NCI-H2171 (cell line): ENCODE measurements around the gene CDH3.

Experiments used
- DNase-seq: peaks from one replicate; lab custom pipeline; 2025; lab: John Stamatoyannopoulos, UW

Gene CDH3

DNA sequence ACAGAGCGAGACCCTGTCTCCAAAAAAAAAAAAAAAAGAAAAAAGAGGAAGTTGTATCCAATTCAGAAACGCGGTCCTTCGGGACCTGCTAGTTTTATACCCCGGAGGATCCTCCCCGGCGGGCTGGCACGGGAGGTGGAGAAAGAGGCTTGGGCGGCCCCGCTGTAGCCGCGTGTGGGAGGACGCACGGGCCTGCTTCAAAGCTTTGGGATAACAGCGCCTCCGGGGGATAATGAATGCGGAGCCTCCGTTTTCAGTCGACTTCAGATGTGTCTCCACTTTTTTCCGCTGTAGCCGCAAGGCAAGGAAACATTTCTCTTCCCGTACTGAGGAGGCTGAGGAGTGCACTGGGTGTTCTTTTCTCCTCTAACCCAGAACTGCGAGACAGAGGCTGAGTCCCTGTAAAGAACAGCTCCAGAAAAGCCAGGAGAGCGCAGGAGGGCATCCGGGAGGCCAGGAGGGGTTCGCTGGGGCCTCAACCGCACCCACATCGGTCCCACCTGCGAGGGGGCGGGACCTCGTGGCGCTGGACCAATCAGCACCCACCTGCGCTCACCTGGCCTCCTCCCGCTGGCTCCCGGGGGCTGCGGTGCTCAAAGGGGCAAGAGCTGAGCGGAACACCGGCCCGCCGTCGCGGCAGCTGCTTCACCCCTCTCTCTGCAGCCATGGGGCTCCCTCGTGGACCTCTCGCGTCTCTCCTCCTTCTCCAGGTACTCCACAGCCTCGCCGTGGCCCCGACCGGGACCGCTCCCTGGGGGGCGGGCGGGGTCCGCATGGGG is at the start of gene CDH3:
CDH3 (plus strand) TSS at position 596 of the 779 bp plus-strand sequence; CDS start at position 666, 70 bp downstream.
- DNase-seq, result peak; percentile 77

DNA sequence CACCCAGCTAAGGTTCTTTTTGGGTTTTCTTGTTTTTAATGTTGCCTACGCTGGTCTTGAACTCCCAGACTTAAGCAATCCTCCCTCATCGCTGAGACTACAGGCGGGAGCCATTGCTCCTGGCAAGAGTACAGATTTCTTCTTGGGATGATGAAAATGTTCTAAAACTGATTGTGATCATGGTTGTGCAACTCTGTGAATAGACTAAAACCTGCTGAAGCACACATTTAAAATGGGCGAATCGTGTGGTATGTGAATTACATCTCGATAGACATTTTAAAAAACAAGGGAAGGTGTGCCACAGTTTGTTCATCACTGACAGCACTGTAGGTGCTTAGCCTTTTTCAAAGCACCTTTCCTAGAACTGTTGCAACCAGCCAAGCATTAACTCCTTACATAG is 48.8 kb upstream of the CDH3 start:
- no peak for DNase-seq

- DNase-seq, result no peak
Measured at GRCh38 chr16:68599586-68599985, 45.5 kb upstream of the CDH3 start.

- no peak for DNase-seq
Measured at GRCh38 chr16:68605746-68606145, 39.4 kb upstream of the CDH3 start.

DNA sequence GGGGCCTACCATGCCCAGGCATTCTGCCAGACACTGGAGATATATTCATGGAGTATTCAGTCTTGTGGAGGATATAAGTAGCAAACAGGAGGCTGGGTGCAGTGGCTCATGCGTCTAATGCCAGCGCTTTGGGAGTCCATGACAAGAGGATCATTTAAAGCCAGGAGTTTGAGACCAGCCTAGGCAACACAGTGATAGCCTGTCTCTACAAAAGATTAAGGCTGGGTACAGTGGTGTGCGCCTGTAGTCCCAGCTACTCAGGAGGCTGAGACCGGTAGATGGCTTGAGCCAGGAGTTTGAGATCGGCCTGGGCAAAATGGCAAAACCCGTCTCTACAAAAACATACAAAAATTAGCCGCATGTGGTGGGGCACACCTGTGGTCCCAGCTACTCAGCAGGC is 37.7 kb upstream of the CDH3 start:
- no peak for DNase-seq

DNA sequence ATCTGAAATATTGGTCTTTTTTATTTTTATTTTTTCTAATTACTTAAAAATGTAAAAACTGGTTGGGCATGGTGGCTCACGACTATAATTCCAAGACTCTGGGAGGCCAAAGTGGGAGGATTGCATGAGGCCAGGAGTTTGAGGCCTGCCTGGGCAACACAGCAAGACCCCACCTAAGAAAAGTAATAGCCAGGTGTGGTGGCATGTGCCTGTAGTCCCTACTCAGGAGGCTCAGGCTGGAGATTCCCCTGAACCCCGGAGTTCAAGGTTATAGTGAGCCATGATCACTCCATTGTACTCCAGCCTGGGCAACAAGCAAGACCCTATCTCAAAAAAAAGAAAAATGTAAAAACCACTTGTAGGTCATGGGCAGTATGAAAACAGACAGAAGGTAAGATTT is 36.8 kb upstream of the CDH3 start:
- no peak for DNase-seq

DNA sequence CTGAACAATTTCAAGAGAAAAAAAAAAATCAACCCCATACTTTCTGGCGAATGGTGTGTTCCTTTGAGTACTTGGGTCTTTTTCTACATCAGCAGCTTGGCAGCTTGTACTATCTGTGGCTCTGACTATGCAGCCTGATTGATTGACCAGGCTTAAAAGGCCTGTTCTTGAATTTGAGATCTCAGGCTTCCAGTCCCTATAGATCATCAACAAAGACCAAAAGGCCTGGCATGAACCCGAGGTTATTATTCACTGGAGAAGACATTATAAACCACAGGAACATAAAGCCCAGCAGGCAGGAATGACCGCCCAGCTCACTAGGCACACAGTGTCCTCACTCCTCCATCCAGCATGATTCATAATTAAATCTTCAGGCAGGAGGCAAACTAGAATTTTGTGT is 32.1 kb upstream of the CDH3 start:
- DNase-seq, result no peak

GRCh38 chr16:68617734-68618133 is 27.4 kb upstream of the CDH3 start:
- DNase-seq, result no peak

DNA sequence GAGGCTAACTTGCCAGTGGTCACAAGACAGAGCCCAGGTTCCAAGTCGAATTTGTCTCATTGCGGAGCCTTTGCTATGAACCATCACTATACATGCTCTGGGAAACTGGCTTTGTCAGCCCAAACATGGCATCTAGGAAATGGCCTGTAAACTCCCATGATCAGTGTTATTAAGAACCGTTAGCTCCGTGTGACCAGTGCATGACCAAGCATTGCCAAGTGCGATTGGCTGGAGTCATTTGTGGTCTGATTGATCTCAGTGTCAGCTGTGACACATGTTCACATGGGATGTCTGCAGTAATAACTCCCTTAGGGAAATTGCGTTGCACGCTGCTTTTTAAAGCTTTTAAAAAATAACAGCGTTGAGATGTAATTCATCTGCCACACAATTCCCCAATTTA is 18.6 kb upstream of the CDH3 start:
- DNase-seq, result no peak

DNA sequence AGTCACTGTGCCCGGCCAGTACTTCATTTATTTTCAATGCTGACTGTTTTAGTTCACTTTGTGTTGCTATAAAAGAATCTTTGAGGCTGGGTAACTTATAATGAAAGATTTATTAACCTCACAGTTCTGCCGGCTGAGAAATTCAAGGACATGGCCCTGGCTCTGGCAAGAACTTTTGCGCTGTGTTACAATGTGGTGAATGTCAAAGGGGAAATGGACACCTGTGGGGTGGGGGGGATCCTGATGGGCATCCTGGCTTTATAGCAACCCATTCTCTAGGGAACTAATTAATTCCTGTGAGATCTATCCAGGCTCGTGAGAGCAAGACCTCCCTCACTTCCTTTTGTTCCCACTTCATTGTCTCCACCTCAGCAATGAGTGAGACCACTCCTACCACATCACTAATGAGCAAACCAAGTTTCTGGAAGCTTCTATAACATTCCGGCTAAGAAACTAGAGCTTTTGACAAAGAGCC is 17.1 kb upstream of the CDH3 start:
- no peak for DNase-seq

GRCh38 chr16:68629351-68629910 is 15.7 kb upstream of the CDH3 start:
- no peak for DNase-seq

DNA sequence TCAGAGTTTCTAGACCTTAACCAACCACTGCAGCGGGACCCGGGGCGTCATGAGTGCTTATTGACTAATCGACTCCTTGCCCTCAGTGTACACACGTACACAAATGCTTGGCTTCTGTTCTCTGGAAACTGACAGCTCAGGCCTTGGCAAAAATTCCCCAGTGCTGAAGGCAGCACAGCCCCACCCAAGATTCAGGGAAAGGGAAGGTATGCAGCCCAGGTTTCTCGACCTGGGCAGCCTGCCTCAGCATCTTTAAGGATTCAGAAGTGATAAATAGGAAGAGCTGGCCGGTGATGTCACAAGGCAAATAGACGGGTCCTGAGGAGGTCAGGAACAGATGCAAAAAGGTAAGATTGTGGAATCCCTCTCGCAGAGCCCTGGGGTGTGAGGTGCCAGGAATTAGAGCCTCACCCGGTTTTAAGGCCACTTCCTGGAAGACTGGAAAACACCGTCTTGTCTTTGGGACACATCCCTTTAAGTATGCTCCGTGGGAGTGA is 9.0 kb upstream of the CDH3 start:
- no peak for DNase-seq

GRCh38 chr16:68636818-68637217 is 8.3 kb upstream of the CDH3 start:
- no peak for DNase-seq

- DNase-seq, result no peak
Measured at GRCh38 chr16:68640972-68641371, 4.1 kb upstream of the CDH3 start.

GRCh38 chr16:68642047-68642435 is 3.1 kb upstream of the CDH3 start:
- no peak for DNase-seq

DNA sequence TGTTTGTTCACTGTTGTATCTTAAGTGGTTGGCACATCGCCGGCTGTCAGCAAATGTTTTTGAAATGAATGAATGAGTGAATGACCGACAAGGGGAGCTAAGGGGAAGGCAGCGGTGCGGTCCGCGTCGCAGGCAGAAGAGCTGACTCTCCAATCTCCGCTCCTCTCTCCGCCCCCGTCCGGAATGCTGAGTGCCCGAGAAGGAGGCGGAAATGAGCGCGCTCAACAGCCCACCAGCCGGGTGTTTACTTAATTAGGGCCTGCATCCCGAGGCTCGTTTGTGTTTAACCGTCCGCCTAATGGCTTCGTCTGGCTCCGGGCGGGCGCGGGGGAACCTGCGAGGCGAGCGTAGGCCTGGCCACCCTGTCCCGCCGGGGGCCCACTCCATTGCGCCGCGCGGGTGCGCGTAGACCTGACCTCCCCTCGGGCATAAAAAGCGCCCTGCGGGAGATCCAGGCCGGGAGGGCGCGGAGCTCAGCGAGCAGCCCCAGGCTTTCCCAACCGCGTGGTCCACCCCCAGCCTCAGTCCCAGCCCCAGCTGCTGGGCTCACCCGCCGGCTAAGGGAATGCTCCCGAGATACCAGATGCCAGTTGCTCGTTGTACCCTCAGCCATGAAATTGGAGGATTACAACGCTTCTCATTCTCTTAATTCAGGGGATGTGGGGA is 2.5 kb upstream of the CDH3 start:
- DNase-seq, result peak; percentile 21

DNA sequence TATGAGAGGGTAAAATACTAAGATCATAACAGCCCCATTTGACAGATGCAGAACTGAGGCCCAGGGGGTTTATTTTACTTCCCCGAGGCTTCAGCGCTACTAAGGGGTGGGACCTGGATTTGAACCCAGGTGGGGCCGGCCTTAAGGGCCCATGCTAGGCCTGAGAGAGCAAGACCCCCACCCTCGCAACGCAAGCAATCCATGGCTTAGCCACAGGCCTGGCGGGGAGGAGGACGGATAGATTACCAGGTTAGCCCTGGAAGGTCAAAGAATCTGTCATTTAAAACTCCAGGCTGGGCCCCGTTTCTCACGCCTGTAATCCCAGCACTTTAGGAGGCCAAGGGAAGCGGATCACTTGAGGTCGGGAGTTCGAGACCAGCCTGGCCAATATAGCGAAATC is 1.9 kb upstream of the CDH3 start:
- no peak for DNase-seq

DNA sequence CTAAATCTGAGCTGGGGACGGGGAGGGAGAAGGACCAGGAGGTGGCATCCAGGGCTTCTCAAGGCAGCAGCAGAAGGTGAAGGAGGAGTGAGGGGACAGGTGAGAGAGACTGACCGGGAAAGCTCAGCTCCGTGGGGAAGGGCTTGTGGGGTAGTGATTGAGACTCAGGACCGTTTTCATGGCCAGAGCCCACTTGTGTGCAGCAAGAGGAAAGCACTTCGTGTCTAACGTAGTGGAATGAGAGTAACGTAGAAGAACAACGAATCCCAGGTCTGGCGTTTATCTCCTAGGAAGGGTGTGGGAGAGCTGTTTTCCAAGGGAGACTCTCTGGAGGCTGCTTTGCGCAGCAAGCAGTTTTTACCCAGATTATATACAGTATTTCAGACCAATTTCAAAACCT is 1.3 kb upstream of the CDH3 start:
- no peak for DNase-seq

DNA sequence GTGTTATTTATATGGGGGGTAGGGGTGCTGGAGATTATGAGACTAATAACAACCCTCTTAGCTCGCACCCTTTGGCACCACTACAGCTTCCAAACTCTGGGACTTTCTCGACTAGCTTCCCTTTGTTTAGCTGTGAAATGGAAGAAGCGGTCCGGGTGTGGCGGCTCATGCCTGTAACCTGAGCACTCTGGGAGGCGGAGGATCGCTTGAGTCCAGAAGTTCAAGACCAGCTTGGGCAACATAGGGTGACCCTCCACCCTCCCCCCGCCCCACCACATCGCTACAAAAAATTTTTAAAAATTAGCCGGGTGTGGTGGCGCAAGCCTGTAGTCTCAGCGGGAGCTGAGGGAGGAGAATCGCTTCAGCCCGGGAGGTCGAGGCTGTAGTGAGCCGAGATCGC is 814 bp upstream of the CDH3 start:
- DNase-seq, result peak; percentile 3

- DNase-seq, result peak; percentile 5
Measured at GRCh38 chr16:68645494-68646388, 631 bp downstream of the CDH3 start.

GRCh38 chr16:68646953-68647659 is 2.0 kb downstream of the CDH3 start:
- no peak for DNase-seq
